Keratinocyte (primary cell): ENCODE results near the gene THTPA. TPM values are rescaled to one million over a fixed set of nuclear protein-coding genes. Genes with fewer than 3 reads are reported as not detected.

ENCODE experiments used
- DNase-seq: peaks from one replicate; pipeline ENCODE4 v3.0.0-alpha.2; 2011; ENCODE audit warnings: low read depth, missing footprints, low spot score
- FAIRE-seq: peaks from 2 replicates; lab custom pipeline; 2011; peaks lifted over from hg19 to GRCh38; lab: Jason Lieb, UNC
- H2AFZ ChIP-seq: 2 replicates; pipeline ENCODE4 v1.6.0; 2012; ENCODE audit warnings: low read length, control low read depth, inconsistent platforms; ENCODE audit not compliant: control insufficient read depth
- H3K27ac ChIP-seq: 2 replicates; pipeline ENCODE4 v1.5.1; 2011; ENCODE audit warnings: low read length; ENCODE audit not compliant: control insufficient read depth, insufficient read depth
- H3K27me3 ChIP-seq: 3 replicates; pipeline ENCODE4 v1.6.0; 2011; ENCODE audit warnings: low read length; ENCODE audit not compliant: control insufficient read depth, insufficient read depth; ENCODE audit errors: extremely low read depth
- H3K36me3 ChIP-seq, 2 experiments: 2 replicates in 1 of 2; 3 replicates in 1 of 2; pipeline ENCODE4 v1.5.1; 2011; ENCODE audit warnings: low read length in 2 of 2, mild to moderate bottlenecking in 1 of 2; ENCODE audit not compliant: control insufficient read depth in 2 of 2, insufficient read depth in 2 of 2; ENCODE audit errors: extremely low read depth in 1 of 2
- H3K4me1 ChIP-seq: 3 replicates; pipeline ENCODE4 v1.5.1; 2011; ENCODE audit warnings: low read length; ENCODE audit not compliant: control insufficient read depth, insufficient read depth; ENCODE audit errors: extremely low read depth
- H3K4me2 ChIP-seq: 3 replicates; pipeline ENCODE4 v1.6.0; 2011; ENCODE audit warnings: low read depth, low read length; ENCODE audit not compliant: control insufficient read depth, insufficient read depth; ENCODE audit errors: extremely low read depth
- H3K4me3 ChIP-seq, 3 experiments: fragments of 200-600 bp in 1 of 3; sonication (generic) in 1 of 3; 2 replicates in 2 of 3; 3 replicates in 1 of 3; pipeline ENCODE4 v1.5.1; 2011 to 2016; ENCODE audit warnings: low read length in 3 of 3, mild to moderate bottlenecking in 3 of 3, control low read depth in 2 of 3, inconsistent platforms in 1 of 3, low read depth in 1 of 3, mixed read lengths in 1 of 3, mixed run types in 1 of 3, moderate library complexity in 1 of 3; ENCODE audit not compliant: control insufficient read depth in 2 of 3, insufficient read depth in 2 of 3; ENCODE audit errors: extremely low read depth in 1 of 3
- H3K79me2 ChIP-seq: 2 replicates; pipeline ENCODE4 v1.6.0; 2012; ENCODE audit warnings: low read length; ENCODE audit not compliant: control insufficient read depth, insufficient read depth
- H3K9ac ChIP-seq: 3 replicates; pipeline ENCODE4 v1.6.0; 2011; ENCODE audit warnings: low read length; ENCODE audit not compliant: control insufficient read depth, insufficient read depth; ENCODE audit errors: extremely low read depth
- H3K9me1 ChIP-seq: 3 replicates; pipeline ENCODE4 v1.6.0; 2011; ENCODE audit warnings: low read length; ENCODE audit not compliant: control insufficient read depth, insufficient read depth; ENCODE audit errors: extremely low read depth
- H3K9me3 ChIP-seq: 2 replicates; pipeline ENCODE4 v1.5.1; 2012; ENCODE audit warnings: low read depth, low read length; ENCODE audit not compliant: control insufficient read depth
- H4K20me1 ChIP-seq: 3 replicates; pipeline ENCODE4 v1.6.0; 2011; ENCODE audit warnings: low read length; ENCODE audit not compliant: control insufficient read depth, insufficient read depth; ENCODE audit errors: extremely low read depth
- CTCF ChIP-seq, 3 experiments: IDR thresholded peaks in 1 of 3; conservative IDR thresholded peaks in 1 of 3; optimal IDR thresholded peaks in 1 of 3; 2 replicates in 2 of 3; 3 replicates in 1 of 3; pipeline versions ENCODE3 to v1.5.1; 2011; ENCODE audit warnings: low read length in 3 of 3, mild to moderate bottlenecking in 3 of 3, moderate library complexity in 2 of 3, control low read depth in 1 of 3, inconsistent platforms in 1 of 3; ENCODE audit not compliant: insufficient read depth in 2 of 3; ENCODE audit errors: extremely low read depth in 1 of 3
- EZH2 ChIP-seq: IDR thresholded peaks from one replicate; pipeline ENCODE4 v1.6.1; 2012; ENCODE audit warnings: inconsistent platforms, mild to moderate bottlenecking, low read length, moderate library complexity
- dilution Hi-C: fragments of 300-500 bp; cut with MboI; formaldehyde crosslinking; loops from one replicate; pipeline ENCODE4 v1.7.0; 2020; ENCODE audit warnings: low sequenced_read_pairs; ENCODE audit not compliant: extremely low pct_ligation_motif_present
- polyA plus RNA-seq, 5 experiments: library from polyadenylated mRNA; depleted of rRNA in 3 of 5; stranded (reverse) in 3 of 5; stranded (forward) in 1 of 5; unstranded in 1 of 5; fragments of >200 nt; gene quantifications; 1 replicate in 1 of 5; 2 replicates in 3 of 5; 3 replicates in 1 of 5; pipeline versions ENCODE4 v1.2.1 to v1.2.3, GENCODE V29; 2011 to 2012; ENCODE audit warnings: missing spikeins in 2 of 5, low read depth in 1 of 5, low replicate concordance in 1 of 5

THTPA gene
- polyA plus RNA-seq, 1 donor (not counting 4 experiments of a cell fraction or from before 2014, with no cell fraction given) = 3.2 TPM

GRCh38 chr14:23568600-23569331 lies 12.7 kb downstream of the THTPA start:
- Histone ChIP-seq H3K9me1 (no peaks in the 10 kb centered on the region), H3K79me2 (peaks cover 21% of the 10 kb centered on the region), H3K36me3 (peaks cover 18 to 21% of the 10 kb centered on the region in 2 experiments), H3K4me3 (no peak overlapping the region), H3K27me3 (no peaks in the 10 kb centered on the region), H4K20me1 (no peaks in the 10 kb centered on the region), H2AFZ (no peak overlapping the region), H3K4me1 (peaks cover 26% of the 10 kb centered on the region), H3K27ac (no peak overlapping the region), H3K4me2 (no peak overlapping the region), H3K9me3 (no peaks in the 10 kb centered on the region), H3K9ac (no peak overlapping the region)
- dilution Hi-C loops = no loop called here
- TF ChIP-seq EZH2 = no peak
- TF ChIP-seq CTCF (optimal IDR thresholded peaks at IDR 0.05 in 1 of 3, IDR thresholded peaks at IDR 0.05 in 1 of 3, conservative IDR thresholded peaks at IDR 0.05 in 1 of 3; ENCODE audit: extremely low read depth in 1 of 3, insufficient read depth in 2 of 3, low read length in 3 of 3) = peak in 2 of 3 experiments; percentile 17 to 30
- no peak for FAIRE-seq
- DNase-seq = no peak

- Histone ChIP-seq H3K9me3 (no peaks in the 10 kb centered on the region), H3K27ac (no peak overlapping the region), H3K27me3 (no peaks in the 10 kb centered on the region), H2AFZ (peak overlapping the region; percentile 4), H3K36me3 (peaks cover 12 to 15% of the 10 kb centered on the region in 2 experiments), H3K4me3 (no peak overlapping the region), H3K9ac (no peak overlapping the region), H3K4me2 (no peak overlapping the region), H4K20me1 (no peaks in the 10 kb centered on the region), H3K9me1 (no peaks in the 10 kb centered on the region), H3K4me1 (peaks cover 26% of the 10 kb centered on the region), H3K79me2 (peaks cover 18% of the 10 kb centered on the region)
- DNase-seq (no peak), FAIRE-seq (no peak)
- dilution Hi-C loops = no loop called here
- TF ChIP-seq EZH2 (no peak), CTCF (optimal IDR thresholded peaks at IDR 0.05 in 1 of 3, IDR thresholded peaks at IDR 0.05 in 1 of 3, conservative IDR thresholded peaks at IDR 0.05 in 1 of 3; ENCODE audit: extremely low read depth in 1 of 3, insufficient read depth in 2 of 3, low read length in 3 of 3) (no peak)
These were observed 13.5 kb downstream of the THTPA start for GRCh38 chr14:23569443-23570151.
